Esophagus squamous epithelium (tissue), 5 donors: Measurements from ENCODE around the gene ASB9. TPM values are rescaled to one million over a fixed set of nuclear protein-coding genes. Genes with fewer than 3 reads are reported as not detected.
A peak's percentile ranks its signal among the peaks of the same experiment; 100 is the strongest.

Experiments used
- DNase-seq: peaks from one replicate; lab custom pipeline; 2025; lab: John Stamatoyannopoulos, UW
- H3K27ac ChIP-seq, 4 donors: fragments of 200-600 bp; sonication (generic); one replicate each; pipeline ENCODE4 v1.5.1; 2016 to 2019; ENCODE audit warnings: mild to moderate bottlenecking in 1 of 4
- H3K27me3 ChIP-seq, 4 donors: fragments of 200-600 bp; sonication (generic); 1 replicate in 3 of 4; 2 replicates in 1 of 4; pipeline versions ENCODE4 v1.5.1 to v1.6.0; 2017 to 2021; ENCODE audit warnings: antibody characterized with exemption in 1 of 4
- H3K36me3 ChIP-seq, 3 donors: fragments of 200-600 bp; sonication (generic); one replicate each; pipeline ENCODE4 v1.5.1; 2016 to 2019
- H3K4me1 ChIP-seq, 3 donors: fragments of 200-600 bp; sonication (generic); one replicate each; pipeline ENCODE4 v1.5.1; 2017 to 2019
- H3K4me3 ChIP-seq, 4 donors: fragments of 200-600 bp; sonication (generic); 1 replicate in 3 of 4; 2 replicates in 1 of 4; pipeline ENCODE4 v1.5.1; 2016 to 2019; ENCODE audit warnings: mild to moderate bottlenecking in 2 of 4, moderate library complexity in 1 of 4
- H3K9me3 ChIP-seq, 3 donors: fragments of 200-600 bp; sonication (generic); one replicate each; pipeline ENCODE4 v1.5.1; 2016 to 2019
- CTCF ChIP-seq, 6 experiments: fragments of 450-650 bp in 4 of 6; fragments of 200-600 bp in 2 of 6; sonication (generic) in 2 of 6; IDR thresholded peaks; one replicate each; pipeline ENCODE4 v1.5.1; 2016 to 2019; ENCODE audit warnings: antibody characterized with exemption in 6 of 6, mild to moderate bottlenecking in 4 of 6, moderate library complexity in 4 of 6
- POLR2A ChIP-seq, 4 donors: fragments of 450-650 bp; IDR thresholded peaks; one replicate each; pipeline ENCODE4 v1.6.1; 2017; ENCODE audit warnings: antibody characterized with exemption in 4 of 4, mild to moderate bottlenecking in 4 of 4, moderate library complexity in 3 of 4
- WGBS, 2 donors: methylation state at CpG; one replicate each; pipeline ENCODE4 v1.1.5; 2018; 5-methylcytosine and 5-hydroxymethylcytosine counted together
- intact Hi-C: fragments of 100-400 bp; cut with DNase I; formaldehyde crosslinking; loops from one replicate; pipeline ENCODE4 v1.15.0; 2022
- total RNA-seq, 4 donors: library from RNA; depleted of rRNA; stranded (reverse); fragments of >200 nt; gene quantifications; one replicate each; pipeline ENCODE4 v1.1.0, GENCODE V29; 2016
- donor health status: DM: yes; HTN: yes; CAD: no.

ASB9 gene
- total RNA-seq, 4 donors from 2014 or later = 0.15 to 3.4 (median 1.3) TPM

- WGBS, 2 donors = 57 to 83% methylated on average over 1 of the region's 1 CpG
- no peak for DNase-seq
- Histone ChIP-seq H3K4me3 (no peak overlapping the region), H3K36me3 (no peaks in the 10 kb centered on the region), H3K4me1 (peaks cover 0 to 19% (median 3%) of the 10 kb centered on the region in 3 donors), H3K27me3 (no peaks in the 10 kb centered on the region), H3K9me3 (no peaks in the 10 kb centered on the region), H3K27ac (no peak overlapping the region)
- intact Hi-C loops = no loop called here
- no peak for TF ChIP-seq CTCF (IDR thresholded peaks at IDR 0.05)
- TF ChIP-seq POLR2A (IDR thresholded peaks at IDR 0.05) = no peak
These were observed 1.9 kb upstream of the ASB9 start for GRCh38 chrX:15271757-15272156.

DNA sequence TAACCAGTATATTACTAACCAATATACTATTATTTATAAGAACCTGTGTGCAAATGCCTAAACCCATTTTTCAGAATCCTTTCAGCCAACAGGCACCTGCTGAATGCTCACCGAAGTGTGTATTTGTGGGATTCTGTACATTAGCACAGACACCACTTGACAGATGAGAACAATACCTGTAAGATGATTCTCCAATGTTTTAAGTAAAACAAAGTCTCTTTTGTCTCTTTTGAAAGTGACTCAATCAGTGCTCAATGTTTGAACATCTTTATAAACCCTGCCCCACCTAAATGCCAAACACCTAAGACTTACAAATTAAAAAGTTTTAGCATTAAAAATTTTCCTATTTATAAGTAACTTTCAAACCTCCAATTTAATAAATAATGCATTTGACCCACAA is 763 bp downstream of the ASB9 start:
- no peaks in the 10 kb centered on the region for H3K9me3 ChIP-seq
- H3K4me3 ChIP-seq = no peak overlapping the region
- H3K27me3 ChIP-seq = no peaks in the 10 kb centered on the region
- peak overlapping the region in 2 of 4 donors; percentile 50 to 63 for H3K27ac ChIP-seq
- TF ChIP-seq CTCF (IDR thresholded peaks at IDR 0.05) (no peak), POLR2A (IDR thresholded peaks at IDR 0.05) (no peak)
- peaks cover 0 to 19% (median 3%) of the 10 kb centered on the region in 3 donors for H3K4me1 ChIP-seq
- DNase-seq = no peak
- no peaks in the 10 kb centered on the region for H3K36me3 ChIP-seq
- intact Hi-C loops = no loop called here
- 36 to 56% methylated on average over 1 of the region's 1 CpG for WGBS, 2 donors

- H3K36me3 ChIP-seq = no peaks in the 10 kb centered on the region
- DNase-seq = no peak
- no peaks in the 10 kb centered on the region for H3K9me3 ChIP-seq
- no peak overlapping the region for H3K27ac ChIP-seq
- TF ChIP-seq CTCF (IDR thresholded peaks at IDR 0.05) (no peak), POLR2A (IDR thresholded peaks at IDR 0.05) (no peak)
- no peaks in the 10 kb centered on the region for H3K27me3 ChIP-seq
- H3K4me3 ChIP-seq = no peak overlapping the region
- no peaks in the 10 kb centered on the region for H3K4me1 ChIP-seq
- intact Hi-C loops = no loop called here
These were observed 15.0 kb downstream of the ASB9 start for GRCh38 chrX:15254852-15255251.

GRCh38 chrX:15245896-15246295 is 24.0 kb downstream of the ASB9 start:
- H3K9me3 ChIP-seq = no peaks in the 10 kb centered on the region
- intact Hi-C loops = no loop called here

DNA sequence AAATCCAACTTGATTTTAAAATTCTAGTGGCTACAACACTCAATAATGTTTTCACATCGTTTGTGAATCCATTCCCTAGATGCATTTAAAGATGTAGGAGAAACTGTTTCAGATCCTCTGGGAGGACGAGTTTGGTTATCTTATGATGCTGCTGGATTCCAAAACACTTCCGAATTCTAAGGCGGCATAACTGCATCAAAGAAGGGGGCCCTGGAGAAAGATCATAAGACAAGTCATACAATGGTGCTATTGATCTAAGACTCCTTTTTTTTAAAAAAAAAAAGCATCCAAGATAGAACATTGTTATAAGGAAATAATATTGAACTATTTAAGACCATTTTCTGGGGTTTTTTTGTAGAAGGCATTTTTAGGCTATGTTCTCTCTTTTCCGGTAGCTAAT is 25.5 kb downstream of the ASB9 start:
- no peak for TF ChIP-seq POLR2A (IDR thresholded peaks at IDR 0.05)
- TF ChIP-seq CTCF (IDR thresholded peaks at IDR 0.05) = no peak
- Histone ChIP-seq H3K4me3 (no peak overlapping the region), H3K4me1 (no peaks in the 10 kb centered on the region), H3K27ac (no peak overlapping the region), H3K9me3 (no peaks in the 10 kb centered on the region), H3K27me3 (no peaks in the 10 kb centered on the region), H3K36me3 (no peaks in the 10 kb centered on the region)
- WGBS, 2 donors = 64 to 94% methylated on average over 5 of the region's 5 CpGs
- no peak for DNase-seq
- intact Hi-C loops = no loop called here

More at GRCh38 chrX:15245896-15246295, 24.0 kb downstream of the ASB9 start:
- WGBS, 2 donors = 41 to 62% methylated on average over 4 of the region's 4 CpGs
- H3K36me3 ChIP-seq = no peaks in the 10 kb centered on the region
- no peak overlapping the region for H3K27ac ChIP-seq
- H3K27me3 ChIP-seq = no peaks in the 10 kb centered on the region
- no peak overlapping the region for H3K4me3 ChIP-seq
- no peak for TF ChIP-seq POLR2A (IDR thresholded peaks at IDR 0.05)
- no peak for TF ChIP-seq CTCF (IDR thresholded peaks at IDR 0.05)
- no peaks in the 10 kb centered on the region for H3K4me1 ChIP-seq
- DNase-seq = no peak
